ENCODE results near the gene PBX3.

The PBX3 gene

DNA sequence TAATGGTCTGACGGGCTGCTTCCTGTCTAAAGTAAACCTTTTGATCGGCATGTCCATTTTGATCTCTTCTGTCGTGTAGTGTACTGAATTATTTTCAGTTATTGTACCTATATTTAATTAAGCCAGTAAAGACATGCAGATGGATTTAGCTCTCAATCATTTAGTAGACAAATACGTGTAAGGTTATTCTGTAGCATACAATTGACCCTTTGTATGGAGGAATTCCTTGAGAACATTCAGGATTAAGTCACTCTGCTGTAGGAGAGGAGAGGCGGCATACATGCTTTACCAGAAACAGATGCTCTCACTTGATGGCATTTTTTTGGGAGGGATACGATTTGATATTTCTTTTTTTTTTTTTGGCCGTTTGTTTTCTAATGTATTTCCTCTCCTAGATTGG is 141.0 kb downstream of the PBX3 start:
- DNase-seq (ENCODE audit: low read depth) = peak; percentile 49
- no peak for TF ChIP-seq CTCF (conservative IDR thresholded peaks at IDR 0.05; ENCODE audit: control insufficient read depth, insufficient read depth, low read depth, low read length)
- H3K4me3 ChIP-seq (ENCODE audit: control insufficient read depth, low read depth, low read length) = no peak overlapping the region

DNA sequence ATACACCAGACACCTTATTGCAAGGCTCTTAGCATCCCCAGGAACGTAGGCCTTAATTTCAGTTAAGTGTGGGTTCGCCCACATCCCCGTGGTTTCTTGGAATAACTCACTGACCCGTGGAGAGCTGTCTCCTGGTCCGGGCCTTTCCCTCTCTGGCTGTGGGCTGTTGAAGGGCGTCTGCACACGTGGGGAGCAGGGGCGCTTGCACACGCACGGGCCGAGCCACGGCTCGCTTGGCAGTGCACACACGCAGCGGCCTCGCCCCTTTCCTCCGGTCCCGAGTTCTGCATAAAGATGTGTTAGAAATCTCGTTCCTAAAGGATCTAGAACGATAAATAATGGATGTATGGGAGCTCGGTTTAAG is 141.9 kb downstream of the PBX3 start:
- no peak for TF ChIP-seq CTCF (conservative IDR thresholded peaks at IDR 0.05; ENCODE audit: control insufficient read depth, insufficient read depth, low read depth, low read length)
- DNase-seq (ENCODE audit: low read depth) = peak; percentile 21
- peak overlapping the region; percentile 48 for H3K4me3 ChIP-seq (ENCODE audit: control insufficient read depth, low read depth, low read length)

DNA sequence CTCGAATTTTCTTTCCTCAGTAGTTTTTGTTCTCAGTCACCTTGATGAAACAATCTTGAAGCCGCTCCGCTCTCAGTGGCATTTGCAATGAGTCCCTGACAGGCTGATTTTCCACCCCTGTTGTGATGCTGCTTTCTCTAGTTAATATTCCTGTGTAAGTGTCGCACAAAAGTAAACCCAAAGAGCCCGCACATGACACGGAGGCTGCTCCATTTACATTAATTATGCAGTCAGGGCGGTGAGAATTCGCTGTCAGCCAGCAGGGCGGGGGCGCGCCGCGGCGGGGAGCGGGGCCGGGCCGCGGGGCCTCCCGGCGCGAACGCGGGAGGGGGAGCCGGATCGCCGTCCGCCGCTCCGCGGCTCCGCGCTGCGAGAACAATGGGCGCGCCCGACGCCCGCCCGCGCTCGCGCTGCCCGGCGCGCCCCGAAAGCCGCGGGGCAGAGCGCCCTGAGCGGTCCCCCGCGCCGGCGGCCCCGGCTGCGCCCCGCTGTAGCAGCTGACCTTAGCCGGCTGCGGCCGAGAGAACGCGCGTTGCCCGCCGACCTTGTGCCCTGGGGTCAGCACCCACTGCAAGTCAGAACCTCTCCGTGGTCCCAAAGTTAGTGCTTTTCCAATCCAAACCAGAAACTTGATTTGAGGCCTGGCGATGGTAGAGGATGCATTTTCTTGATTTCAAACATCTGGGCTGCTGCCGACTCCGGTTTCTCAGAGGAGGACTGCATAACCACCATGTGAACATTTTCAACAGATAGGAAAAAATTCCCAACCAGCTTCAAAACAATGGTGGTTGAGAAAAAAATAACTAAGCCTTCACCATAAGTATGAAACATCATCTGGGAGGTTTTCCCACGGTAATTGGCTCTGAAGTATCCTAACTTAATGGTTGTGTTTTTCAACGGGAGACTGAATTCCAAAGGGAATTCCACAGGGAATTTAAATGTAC is 142.6 kb downstream of the PBX3 start:
- DNase-seq (ENCODE audit: low read depth) = peak; percentile 57
- H3K4me3 ChIP-seq (ENCODE audit: control insufficient read depth, low read depth, low read length) = peak overlapping the region; percentile 52
- no peak for TF ChIP-seq CTCF (conservative IDR thresholded peaks at IDR 0.05; ENCODE audit: control insufficient read depth, insufficient read depth, low read depth, low read length)

DNA sequence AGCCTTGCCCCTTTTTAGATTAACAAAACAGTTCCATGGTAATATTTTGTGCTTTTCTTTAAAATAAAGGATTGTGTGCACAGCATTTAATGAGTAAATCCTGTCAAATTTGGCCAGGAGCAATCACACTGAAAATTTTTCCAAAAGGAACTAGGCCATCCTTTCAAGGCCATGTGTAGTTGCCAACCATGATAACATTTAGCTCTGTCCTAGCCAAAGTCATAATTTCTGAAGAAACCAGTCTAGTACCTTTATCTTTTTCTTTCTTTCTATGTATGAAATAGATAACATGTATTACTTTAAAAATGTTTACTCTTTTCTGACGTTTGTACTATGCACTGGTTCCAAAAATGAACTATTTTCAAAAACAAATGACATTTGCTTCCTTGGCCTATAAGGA is 143.7 kb downstream of the PBX3 start:
- DNase-seq (ENCODE audit: low read depth) = no peak
- no peak overlapping the region for H3K4me3 ChIP-seq (ENCODE audit: control insufficient read depth, low read depth, low read length)
- TF ChIP-seq CTCF (conservative IDR thresholded peaks at IDR 0.05; ENCODE audit: control insufficient read depth, insufficient read depth, low read depth, low read length) = no peak

GRCh38 chr9:125893277-125893676 is 146.1 kb downstream of the PBX3 start:
- no peak for DNase-seq (ENCODE audit: low read depth)
- H3K4me3 ChIP-seq (ENCODE audit: control insufficient read depth, low read depth, low read length) = no peak overlapping the region
- no peak for TF ChIP-seq CTCF (conservative IDR thresholded peaks at IDR 0.05; ENCODE audit: control insufficient read depth, insufficient read depth, low read depth, low read length)

DNA sequence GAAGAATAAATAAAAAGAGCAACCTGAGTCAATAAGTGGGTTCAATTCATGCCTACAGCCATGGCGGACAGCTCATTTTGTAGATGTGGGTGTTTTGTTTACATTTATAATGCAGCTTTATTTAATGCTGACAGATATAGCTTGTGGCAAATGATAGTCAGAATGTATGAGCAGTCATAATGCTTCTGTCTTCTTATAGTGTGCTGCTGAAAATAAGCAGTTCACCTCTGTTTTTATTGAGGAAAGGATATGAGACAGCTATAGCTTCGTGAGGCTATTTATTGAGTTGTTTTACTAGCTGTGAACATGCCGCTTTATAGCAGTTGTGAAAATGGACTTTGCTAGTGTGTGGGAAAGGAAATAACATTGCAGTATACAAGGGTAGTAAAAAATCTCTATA is 147.4 kb downstream of the PBX3 start:
- no peak overlapping the region for H3K4me3 ChIP-seq (ENCODE audit: control insufficient read depth, low read depth, low read length)
- TF ChIP-seq CTCF (conservative IDR thresholded peaks at IDR 0.05; ENCODE audit: control insufficient read depth, insufficient read depth, low read depth, low read length) = no peak
- no peak for DNase-seq (ENCODE audit: low read depth)

All from fibroblast of mammary gland (primary cell).